ENCODE data around the gene PHF5A.

PHF5A gene

GRCh38 chr22:41411021-41411851 lies 57.3 kb downstream of the PHF5A start:
- DNase-seq (ENCODE audit: low read depth): no peak

- no peak for DNase-seq (ENCODE audit: low read depth)
Measured at GRCh38 chr22:41410311-41410751, 58.2 kb downstream of the PHF5A start.
